Pons (tissue), 1 donor: ENCODE data around the gene AUTS2.

Experiments used
- DNase-seq: peaks from one replicate; pipeline ENCODE4 v3.0.0-alpha.2; 2016; ENCODE audit warnings: low spot score

The AUTS2 gene

GRCh38 chr7:69599955-69600709, 1.9 kb downstream of the AUTS2 start:
- no peak for DNase-seq

- no peak for DNase-seq
Measured at GRCh38 chr7:69600710-69601519, 2.6 kb downstream of the AUTS2 start.

- DNase-seq: no peak
Measured at GRCh38 chr7:69602522-69602921, 4.2 kb downstream of the AUTS2 start.

- DNase-seq: no peak
Measured at GRCh38 chr7:69603351-69603750, 5.1 kb downstream of the AUTS2 start.

- no peak for DNase-seq
Measured at GRCh38 chr7:69603937-69604494, 5.7 kb downstream of the AUTS2 start.

- no peak for DNase-seq
Measured at GRCh38 chr7:69605070-69605469, 6.8 kb downstream of the AUTS2 start.

GRCh38 chr7:69605546-69605945, 7.3 kb downstream of the AUTS2 start:
- no peak for DNase-seq

- no peak for DNase-seq
Measured at GRCh38 chr7:69608049-69608448, 9.8 kb downstream of the AUTS2 start.

GRCh38 chr7:69608878-69609277, 10.6 kb downstream of the AUTS2 start:
- no peak for DNase-seq

GRCh38 chr7:69609541-69610373, 11.5 kb downstream of the AUTS2 start:
- DNase-seq: no peak

- no peak for DNase-seq
Measured at GRCh38 chr7:69610374-69611084, 12.3 kb downstream of the AUTS2 start.

GRCh38 chr7:69612981-69613380, 14.7 kb downstream of the AUTS2 start:
- no peak for DNase-seq

- no peak for DNase-seq
Measured at GRCh38 chr7:69613846-69614245, 15.6 kb downstream of the AUTS2 start.

GRCh38 chr7:69615685-69616084, 17.4 kb downstream of the AUTS2 start:
- no peak for DNase-seq

- no peak for DNase-seq
Measured at GRCh38 chr7:69617364-69617763, 19.1 kb downstream of the AUTS2 start.

GRCh38 chr7:69619054-69619453, 20.8 kb downstream of the AUTS2 start:
- DNase-seq: no peak

- no peak for DNase-seq
Measured at GRCh38 chr7:69619635-69620034, 21.4 kb downstream of the AUTS2 start.

- no peak for DNase-seq
Measured at GRCh38 chr7:69620063-69620462, 21.8 kb downstream of the AUTS2 start.

- no peak for DNase-seq
Measured at GRCh38 chr7:69620650-69621049, 22.4 kb downstream of the AUTS2 start.

- no peak for DNase-seq
Measured at GRCh38 chr7:69622014-69622835, 23.9 kb downstream of the AUTS2 start.

- DNase-seq: no peak
Measured at GRCh38 chr7:69622960-69623359, 24.7 kb downstream of the AUTS2 start.
